Mesendoderm (in vitro differentiated cells): Measurements from ENCODE around the gene KCP.

Source experiments
- DNase-seq: peaks from one replicate; pipeline ENCODE4 v3.0.0; 2013
- H2AK5ac ChIP-seq: 2 replicates; pipeline ENCODE4 v1.6.1; 2013; ENCODE audit warnings: low read length, inconsistent platforms
- H2BK120ac ChIP-seq: 2 replicates; pipeline ENCODE4 v1.6.1; 2013; ENCODE audit warnings: low read depth, mild to moderate bottlenecking, low read length, moderate library complexity, mixed read lengths
- H2BK15ac ChIP-seq: replicated peaks from 2 replicates; pipeline ENCODE4 v1.6.1; 2013; ENCODE audit warnings: low read depth, mild to moderate bottlenecking, moderate library complexity
- H2BK5ac ChIP-seq: 2 replicates; pipeline ENCODE4 v1.6.1; 2013; ENCODE audit warnings: low read length, inconsistent platforms
- H3K18ac ChIP-seq: 2 replicates; pipeline ENCODE4 v1.6.1; 2013; ENCODE audit warnings: mild to moderate bottlenecking, low read length, mixed read lengths
- H3K23ac ChIP-seq: one replicate; pipeline ENCODE4 v1.6.1; 2013; ENCODE audit warnings: low read length
- H3K27ac ChIP-seq: 2 replicates; pipeline ENCODE4 v1.5.1; 2013; ENCODE audit warnings: low read depth, mild to moderate bottlenecking, inconsistent platforms, low read length, moderate library complexity
- H3K27me3 ChIP-seq: 2 replicates; pipeline ENCODE4 v1.6.1; 2013; ENCODE audit warnings: low read length, control low read depth, mild to moderate bottlenecking, inconsistent platforms; ENCODE audit not compliant: insufficient read depth, poor library complexity
- H3K36me3 ChIP-seq: 2 replicates; pipeline ENCODE4 v1.6.1; 2013; ENCODE audit warnings: low read length, inconsistent platforms; ENCODE audit not compliant: control insufficient read depth, insufficient read depth
- H3K4ac ChIP-seq: one replicate; pipeline ENCODE4 v1.6.1; 2013; ENCODE audit warnings: low read depth, mild to moderate bottlenecking, low read length, moderate library complexity
- H3K4me1 ChIP-seq: 2 replicates; pipeline ENCODE4 v1.6.1; 2013; ENCODE audit warnings: low read depth, low read length, inconsistent platforms; ENCODE audit not compliant: control insufficient read depth
- H3K4me2 ChIP-seq: 2 replicates; pipeline ENCODE4 v1.6.1; 2013; ENCODE audit warnings: low read length
- H3K4me3 ChIP-seq: 2 replicates; pipeline ENCODE4 v1.5.1; 2013; ENCODE audit warnings: mild to moderate bottlenecking, low read length
- H3K56ac ChIP-seq: one replicate; pipeline ENCODE4 v1.6.1; 2013; ENCODE audit warnings: low read length
- H3K79me1 ChIP-seq: 2 replicates; pipeline ENCODE4 v1.6.1; 2013; ENCODE audit warnings: low read length, inconsistent platforms
- H3K79me2 ChIP-seq: 2 replicates; pipeline ENCODE4 v1.6.1; 2013; ENCODE audit warnings: mild to moderate bottlenecking, low read length; ENCODE audit not compliant: control insufficient read depth, insufficient read depth
- H3K9ac ChIP-seq: 2 replicates; pipeline ENCODE4 v1.6.1; 2013; ENCODE audit warnings: low read length, inconsistent platforms
- H4K5ac ChIP-seq: one replicate; pipeline ENCODE4 v1.6.1; 2013; ENCODE audit warnings: low read length
- H4K8ac ChIP-seq: one replicate; pipeline ENCODE4 v1.6.1; 2013; ENCODE audit warnings: low read depth, mild to moderate bottlenecking, control low read depth, low read length, moderate library complexity
- WGBS: extraction: QIAGEN DNeasy Blood & Tissue Kit; methylation state at CpG from one replicate; pipeline ENCODE4 v1.1.7; 2013; ENCODE audit warnings: low lambda C conversion rate, missing lambda C conversion rate; ENCODE audit not compliant: insufficient coverage; ENCODE audit errors: extremely low coverage; 5-methylcytosine and 5-hydroxymethylcytosine counted together

KCP gene

GRCh38 chr7:128829391-128830166 lies 80.9 kb downstream of the KCP start:
- Histone ChIP-seq H3K9ac (peak overlapping the region; percentile 63), H2BK5ac (peak overlapping the region; percentile 69), H4K8ac (no peak overlapping the region), H3K18ac (peak overlapping the region; percentile 20), H3K79me2 (peaks cover 12% of the 10 kb centered on the region), H3K27ac (peak overlapping the region; percentile 47), H3K23ac (no peak overlapping the region), H3K27me3 (no peaks in the 10 kb centered on the region), H2BK120ac (no peak overlapping the region), H3K4me1 (peaks cover 23% of the 10 kb centered on the region), H3K79me1 (peaks cover 5% of the 10 kb centered on the region), H3K4me2 (peak overlapping the region; percentile 48), H2BK15ac (no peak overlapping the region), H3K36me3 (no peaks in the 10 kb centered on the region), H3K4ac (peak overlapping the region; percentile 82), H4K5ac (no peak overlapping the region), H3K4me3 (no peak overlapping the region), H3K56ac (peak overlapping the region; percentile 65), H2AK5ac (peak overlapping the region; percentile 81)
- no CpG with 5 or more reads among the region's 13 CpGs for WGBS
- peak; percentile 84 for DNase-seq

DNA sequence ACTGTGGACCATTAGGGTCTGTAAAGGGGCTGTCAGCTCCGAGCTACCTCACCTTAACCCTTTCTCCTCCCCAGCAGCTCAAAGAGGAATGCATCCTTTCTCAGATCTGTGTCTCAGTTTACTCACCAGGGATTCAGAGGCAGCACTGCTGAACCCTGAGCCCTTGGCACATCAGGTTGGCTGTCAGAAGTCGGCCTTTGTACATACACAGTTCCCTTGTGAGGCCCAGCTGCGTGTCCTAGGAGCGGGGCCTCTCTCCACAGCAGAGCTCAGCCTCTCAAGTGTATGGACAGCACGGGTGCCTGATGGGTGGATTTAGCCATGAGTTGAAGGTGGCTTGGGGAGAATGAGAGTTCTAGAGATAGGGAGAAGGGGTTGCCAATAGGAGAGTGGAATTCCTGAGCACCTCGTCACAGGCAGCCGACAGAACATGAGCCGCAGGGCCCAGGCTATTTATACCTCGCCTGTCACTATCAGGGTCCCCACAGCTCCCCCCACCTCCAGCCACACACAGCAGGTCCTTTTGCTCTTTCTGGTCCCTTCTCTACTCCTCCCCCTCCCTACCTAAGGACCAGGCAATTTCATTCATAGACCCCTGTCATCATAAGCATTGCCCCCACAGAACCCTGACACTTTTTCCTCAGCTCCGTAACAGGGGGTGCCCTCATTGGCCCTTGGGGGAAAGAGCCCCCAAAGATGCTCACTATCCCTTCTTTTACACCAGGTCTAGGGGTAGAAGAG lies 82.4 kb downstream of the KCP start:
- no peak overlapping the region for H3K23ac ChIP-seq
- no peak overlapping the region for H2BK120ac ChIP-seq
- H2BK5ac ChIP-seq: peak overlapping the region; percentile 31
- H3K4ac ChIP-seq: no peak overlapping the region
- no CpG with 5 or more reads among the region's 10 CpGs for WGBS
- H2BK15ac ChIP-seq: no peak overlapping the region
- H3K4me3 ChIP-seq: no peak overlapping the region
- peaks cover 12% of the 10 kb centered on the region for H3K79me2 ChIP-seq
- peak overlapping the region; percentile 7 for H3K18ac ChIP-seq
- peak overlapping the region; percentile 44 for H3K9ac ChIP-seq
- no peaks in the 10 kb centered on the region for H3K27me3 ChIP-seq
- DNase-seq: peak; percentile 82
- H3K56ac ChIP-seq: peak overlapping the region; percentile 69
- H2AK5ac ChIP-seq: no peak overlapping the region
- peaks cover 3% of the 10 kb centered on the region for H3K79me1 ChIP-seq
- peaks cover 18% of the 10 kb centered on the region for H3K4me1 ChIP-seq
- no peak overlapping the region for H4K5ac ChIP-seq
- peak overlapping the region; percentile 68 for H3K27ac ChIP-seq
- no peaks in the 10 kb centered on the region for H3K36me3 ChIP-seq
- no peak overlapping the region for H3K4me2 ChIP-seq
- no peak overlapping the region for H4K8ac ChIP-seq

GRCh38 chr7:128827248-128827958 lies 83.1 kb downstream of the KCP start:
- H2BK5ac ChIP-seq: no peak overlapping the region
- DNase-seq: peak; percentile 91

DNA sequence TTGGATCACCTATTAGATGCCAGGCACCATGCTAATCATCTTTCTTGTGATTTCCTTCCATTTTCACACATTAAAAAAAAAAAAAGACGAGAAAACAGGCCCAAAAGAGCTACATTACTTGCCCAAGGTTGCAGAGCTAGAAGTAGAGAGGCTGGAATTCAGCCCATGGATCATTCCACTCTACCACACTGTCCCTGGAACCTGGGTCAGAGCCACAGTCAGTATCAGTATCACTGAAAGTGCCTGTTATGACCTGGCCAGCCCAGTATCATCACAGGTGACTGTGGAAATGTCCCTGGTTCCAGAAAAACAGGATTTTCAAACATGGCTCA lies 83.6 kb downstream of the KCP start:
- no peak for DNase-seq
- no peaks in the 10 kb centered on the region for H3K36me3 ChIP-seq
- H3K9ac ChIP-seq: no peak overlapping the region
- no peak overlapping the region for H2AK5ac ChIP-seq
- no peak overlapping the region for H3K23ac ChIP-seq
- no CpG with 5 or more reads among the region's 1 CpG for WGBS
- H2BK5ac ChIP-seq: no peak overlapping the region
- no peak overlapping the region for H3K4ac ChIP-seq
- peaks cover 16% of the 10 kb centered on the region for H3K4me1 ChIP-seq
- H3K27me3 ChIP-seq: no peaks in the 10 kb centered on the region
- no peak overlapping the region for H3K27ac ChIP-seq
- H3K79me2 ChIP-seq: peaks cover 12% of the 10 kb centered on the region
- H3K56ac ChIP-seq: no peak overlapping the region
- H3K4me3 ChIP-seq: no peak overlapping the region
- H4K5ac ChIP-seq: no peak overlapping the region
- H2BK15ac ChIP-seq: no peak overlapping the region
- peaks cover 3% of the 10 kb centered on the region for H3K79me1 ChIP-seq
- H3K18ac ChIP-seq: no peak overlapping the region
- no peak overlapping the region for H4K8ac ChIP-seq
- H2BK120ac ChIP-seq: no peak overlapping the region
- no peak overlapping the region for H3K4me2 ChIP-seq

More at GRCh38 chr7:128827248-128827958, 83.1 kb downstream of the KCP start:
- H3K4me3 ChIP-seq: no peak overlapping the region
- H3K27ac ChIP-seq: peak overlapping the region; percentile 68
- H2BK120ac ChIP-seq: no peak overlapping the region
- no peak overlapping the region for H4K5ac ChIP-seq
- no peaks in the 10 kb centered on the region for H3K36me3 ChIP-seq
- H3K79me2 ChIP-seq: peaks cover 12% of the 10 kb centered on the region
- no peak overlapping the region for H2AK5ac ChIP-seq
- H3K56ac ChIP-seq: peak overlapping the region; percentile 69
- no peak overlapping the region for H2BK15ac ChIP-seq
- H3K23ac ChIP-seq: no peak overlapping the region
- no peaks in the 10 kb centered on the region for H3K27me3 ChIP-seq
- H3K9ac ChIP-seq: no peak overlapping the region
- H3K79me1 ChIP-seq: peaks cover 3% of the 10 kb centered on the region
- H3K4me2 ChIP-seq: no peak overlapping the region
- no peak overlapping the region for H4K8ac ChIP-seq
- H3K4me1 ChIP-seq: peaks cover 16% of the 10 kb centered on the region
- peak overlapping the region; percentile 7 for H3K18ac ChIP-seq
- H3K4ac ChIP-seq: no peak overlapping the region
- WGBS: no CpG with 5 or more reads among the region's 17 CpGs
